Activated T-cell treated with anti-CD3 and anti-CD28 coated beads, Interleukin-2, amount 50 U/mL, for 24 hours (primary cell): ENCODE measurements around the gene BMERB1.
A peak's percentile ranks its signal among the peaks of the same experiment; 100 is the strongest.

Experiments used
- DNase-seq: peaks from one replicate; pipeline ENCODE4 v3.0.0-alpha.2; 2020
- H3K27ac Mint-ChIP-seq: 2 replicates; pipeline ENCODE4 v1.8.0; 2020; ENCODE audit warnings: mild to moderate bottlenecking, mixed read lengths
- H3K27me3 Mint-ChIP-seq: 2 replicates; pipeline ENCODE4 v1.8.0; 2020; ENCODE audit warnings: mixed read lengths
- H3K36me3 Mint-ChIP-seq: 2 replicates; pipeline ENCODE4 v1.8.0; 2020; ENCODE audit warnings: low read depth, mixed read lengths
- H3K4me1 Mint-ChIP-seq: 2 replicates; pipeline ENCODE4 v1.8.0; 2020; ENCODE audit warnings: low read depth, mixed read lengths
- H3K4me3 Mint-ChIP-seq: 2 replicates; pipeline ENCODE4 v1.8.0; 2020; ENCODE audit warnings: mild to moderate bottlenecking, moderate library complexity, mixed read lengths
- H3K9me3 Mint-ChIP-seq: 2 replicates; pipeline ENCODE4 v1.8.0; 2020; ENCODE audit warnings: mixed read lengths

BMERB1 gene

GRCh38 chr16:15607700-15608396 is 173.5 kb downstream of the BMERB1 start:
- H3K27ac Mint-ChIP-seq: peak overlapping the region; percentile 30
- H3K36me3 Mint-ChIP-seq: peaks cover 98% of the 10 kb centered on the region
- H3K9me3 Mint-ChIP-seq: no peaks in the 10 kb centered on the region
- H3K4me1 Mint-ChIP-seq: peaks cover 18% of the 10 kb centered on the region
- no peak overlapping the region for H3K4me3 Mint-ChIP-seq
- H3K27me3 Mint-ChIP-seq: no peaks in the 10 kb centered on the region
- no peak for DNase-seq

- Mint-ChIP-seq H3K36me3 (peaks cover 95% of the 10 kb centered on the region), H3K9me3 (no peaks in the 10 kb centered on the region), H3K4me1 (peaks cover 18% of the 10 kb centered on the region), H3K27ac (peak overlapping the region; percentile 30), H3K4me3 (no peak overlapping the region), H3K27me3 (no peaks in the 10 kb centered on the region)
- DNase-seq: no peak
Measured at GRCh38 chr16:15608398-15609285, 174.3 kb downstream of the BMERB1 start.

GRCh38 chr16:15609286-15609649 is 174.9 kb downstream of the BMERB1 start:
- Mint-ChIP-seq H3K9me3 (no peaks in the 10 kb centered on the region), H3K27me3 (no peaks in the 10 kb centered on the region), H3K4me1 (peaks cover 18% of the 10 kb centered on the region), H3K27ac (no peak overlapping the region), H3K4me3 (no peak overlapping the region), H3K36me3 (peaks cover 95% of the 10 kb centered on the region)
- no peak for DNase-seq

DNA sequence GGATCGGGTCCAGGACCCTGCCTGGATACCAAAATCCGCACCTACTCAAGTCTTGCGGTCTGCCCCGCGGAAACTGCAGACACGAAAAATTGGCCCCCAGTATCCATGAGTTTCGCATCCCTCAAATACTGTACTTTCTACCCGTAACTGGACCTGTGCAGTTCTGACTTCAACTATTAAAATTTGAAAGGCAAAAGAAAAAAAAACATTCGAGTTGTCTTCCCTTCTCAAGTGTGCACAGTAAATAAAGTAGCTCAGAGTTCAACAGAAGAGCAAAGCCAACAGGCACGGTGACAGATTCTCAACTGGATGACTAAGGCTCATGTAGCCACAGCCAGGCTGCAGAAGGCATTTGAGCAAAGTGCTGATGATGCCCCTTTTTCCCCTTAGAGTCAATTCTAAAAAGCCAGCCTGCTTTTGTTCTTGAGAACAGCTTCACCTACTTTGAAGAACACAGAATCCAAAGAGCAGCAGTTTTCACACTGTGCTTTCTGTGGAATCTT is 176.0 kb downstream of the BMERB1 start:
- H3K4me1 Mint-ChIP-seq: peaks cover 18% of the 10 kb centered on the region
- H3K4me3 Mint-ChIP-seq: no peak overlapping the region
- no peaks in the 10 kb centered on the region for H3K9me3 Mint-ChIP-seq
- H3K27me3 Mint-ChIP-seq: no peaks in the 10 kb centered on the region
- peak overlapping the region; percentile 37 for H3K27ac Mint-ChIP-seq
- peaks cover 90% of the 10 kb centered on the region for H3K36me3 Mint-ChIP-seq
- no peak for DNase-seq

DNA sequence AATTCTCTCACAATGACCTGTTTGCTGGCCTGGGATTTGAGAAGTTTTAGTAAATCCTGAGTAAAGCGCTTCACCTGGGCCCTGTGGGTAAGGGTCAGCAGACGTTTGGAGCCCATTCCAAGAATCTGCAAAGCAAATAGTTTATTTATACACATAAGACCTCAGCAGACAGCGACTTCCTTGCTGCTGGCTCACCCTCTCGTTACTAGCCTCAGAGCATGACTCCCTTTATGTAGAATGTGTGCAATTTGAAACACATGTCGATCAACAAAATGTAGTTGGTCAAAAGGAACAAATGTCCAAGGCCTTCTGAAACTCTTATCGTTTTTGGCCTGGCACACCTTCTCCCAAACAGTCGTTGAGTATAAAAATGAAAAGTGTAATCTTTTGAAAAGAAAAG is 177.2 kb downstream of the BMERB1 start:
- no peak for DNase-seq
- peak overlapping the region; percentile 64 for H3K27ac Mint-ChIP-seq
- H3K4me3 Mint-ChIP-seq: no peak overlapping the region

DNA sequence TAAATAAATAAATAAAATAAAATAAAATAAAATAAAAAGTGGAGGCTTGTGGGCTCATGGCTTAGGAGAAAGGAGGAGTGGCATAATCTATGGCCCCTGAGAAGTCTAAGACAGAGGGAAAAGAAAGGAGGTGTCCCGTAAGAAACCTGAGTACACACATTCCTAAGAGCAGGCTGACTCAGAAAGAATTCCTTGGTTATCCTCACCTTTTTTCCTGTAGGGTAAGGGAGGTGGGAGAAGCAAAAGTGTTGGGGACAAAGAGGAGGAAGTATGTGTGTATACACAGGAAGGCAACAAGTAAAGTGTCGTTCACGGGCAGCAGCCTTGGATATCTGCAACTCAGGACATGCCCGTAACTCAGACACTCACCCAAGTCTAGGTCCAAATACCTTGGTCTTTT is 179.3 kb downstream of the BMERB1 start:
- Mint-ChIP-seq H3K4me3 (no peak overlapping the region), H3K4me1 (peaks cover 12% of the 10 kb centered on the region), H3K27ac (peak overlapping the region; percentile 67), H3K36me3 (peaks cover 89% of the 10 kb centered on the region), H3K9me3 (no peaks in the 10 kb centered on the region), H3K27me3 (no peaks in the 10 kb centered on the region)
- DNase-seq: no peak

More for the DNA sequence above, 177.2 kb downstream of the BMERB1 start:
- Mint-ChIP-seq H3K9me3 (no peaks in the 10 kb centered on the region), H3K27me3 (no peaks in the 10 kb centered on the region), H3K36me3 (peaks cover 89% of the 10 kb centered on the region), H3K4me1 (peaks cover 18% of the 10 kb centered on the region)

- H3K27ac Mint-ChIP-seq: no peak overlapping the region
- peaks cover 87% of the 10 kb centered on the region for H3K36me3 Mint-ChIP-seq
- H3K9me3 Mint-ChIP-seq: no peaks in the 10 kb centered on the region
- H3K4me1 Mint-ChIP-seq: peaks cover 4% of the 10 kb centered on the region
- no peaks in the 10 kb centered on the region for H3K27me3 Mint-ChIP-seq
- DNase-seq: no peak
- no peak overlapping the region for H3K4me3 Mint-ChIP-seq
Measured at GRCh38 chr16:15616012-15616411, 181.6 kb downstream of the BMERB1 start.

DNA sequence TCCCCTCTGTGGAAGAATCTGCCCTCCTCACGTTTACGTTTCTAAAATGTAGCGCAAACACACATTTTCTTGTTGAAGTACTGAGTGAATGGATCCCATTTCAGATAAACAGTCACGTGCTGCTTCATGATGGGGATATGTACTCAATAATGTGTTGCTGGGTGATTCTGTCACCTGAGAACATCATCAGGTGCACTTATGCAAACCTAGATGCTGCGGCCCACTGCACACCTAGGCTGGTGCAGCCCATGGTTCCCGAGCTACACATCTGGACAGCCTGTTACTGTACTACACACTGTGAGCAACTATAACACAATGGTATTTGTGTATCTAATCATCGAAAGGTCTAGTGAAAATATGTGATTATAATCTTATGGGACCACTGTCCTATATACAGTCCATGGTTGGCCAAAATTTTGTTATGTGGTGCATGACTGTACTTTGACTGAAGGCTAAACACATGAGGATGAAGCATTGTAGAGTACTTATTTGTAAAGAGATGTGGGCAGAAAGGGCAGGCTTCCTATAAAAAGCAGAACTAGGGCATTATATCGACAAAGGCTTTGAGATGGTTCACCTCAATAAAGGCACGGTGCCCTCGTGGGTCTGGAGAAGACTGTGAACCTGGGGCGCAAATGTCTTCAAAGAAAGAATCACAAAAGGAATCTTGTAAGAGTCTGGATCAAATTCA is 182.2 kb downstream of the BMERB1 start:
- Mint-ChIP-seq H3K27me3 (no peaks in the 10 kb centered on the region), H3K4me1 (peaks cover 2% of the 10 kb centered on the region), H3K36me3 (peaks cover 88% of the 10 kb centered on the region), H3K27ac (peak overlapping the region; percentile 2), H3K4me3 (no peak overlapping the region), H3K9me3 (no peaks in the 10 kb centered on the region)
- DNase-seq: no peak

DNA sequence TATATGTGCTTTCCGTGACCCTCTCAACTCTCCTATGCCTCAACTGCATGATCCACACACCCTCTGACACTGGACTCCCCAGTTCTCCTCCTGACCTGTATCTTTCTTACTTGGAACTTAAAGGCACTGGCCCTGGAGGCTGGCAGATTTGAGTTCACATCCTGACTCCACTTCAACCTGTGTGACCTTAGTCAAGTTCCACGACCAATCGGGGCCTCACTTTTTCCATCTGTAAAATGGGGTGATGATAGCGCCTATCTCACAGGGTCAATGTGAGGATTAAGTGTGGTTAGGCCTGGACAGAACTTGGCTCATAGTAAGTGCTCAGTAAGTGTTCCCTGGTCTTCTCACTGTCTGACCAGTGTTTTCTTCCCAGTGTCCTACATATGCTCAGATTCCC is 183.5 kb downstream of the BMERB1 start:
- Mint-ChIP-seq H3K27ac (peak overlapping the region; percentile 65), H3K4me3 (no peak overlapping the region), H3K9me3 (no peaks in the 10 kb centered on the region), H3K27me3 (no peaks in the 10 kb centered on the region), H3K4me1 (no peaks in the 10 kb centered on the region), H3K36me3 (peaks cover 88% of the 10 kb centered on the region)
- no peak for DNase-seq

DNA sequence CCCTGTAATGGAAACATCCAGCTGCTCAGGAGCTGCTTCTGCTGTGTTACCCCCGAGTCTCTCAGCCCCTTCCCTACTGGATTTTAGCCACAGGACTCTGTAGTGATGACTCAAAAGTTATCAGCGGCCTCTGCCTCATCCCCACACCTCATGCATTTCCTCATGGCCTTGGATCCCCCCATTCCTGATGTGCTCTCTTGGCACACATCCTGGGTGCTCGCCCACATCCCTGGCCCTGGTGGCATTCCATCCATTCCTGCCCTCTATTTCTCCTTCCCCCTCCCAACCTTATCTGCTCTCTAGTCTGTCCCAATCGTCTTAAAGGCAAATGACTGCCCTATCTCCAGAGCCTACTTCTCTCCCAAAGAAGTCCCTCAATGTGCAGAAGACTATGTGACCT is 184.0 kb downstream of the BMERB1 start:
- Mint-ChIP-seq H3K4me3 (no peak overlapping the region), H3K4me1 (no peaks in the 10 kb centered on the region), H3K27me3 (no peaks in the 10 kb centered on the region), H3K9me3 (no peaks in the 10 kb centered on the region), H3K27ac (peak overlapping the region; percentile 65), H3K36me3 (peaks cover 88% of the 10 kb centered on the region)
- no peak for DNase-seq

- DNase-seq: no peak
- peaks cover 5% of the 10 kb centered on the region for H3K4me1 Mint-ChIP-seq
- H3K36me3 Mint-ChIP-seq: peaks cover 95% of the 10 kb centered on the region
- no peaks in the 10 kb centered on the region for H3K9me3 Mint-ChIP-seq
- no peak overlapping the region for H3K4me3 Mint-ChIP-seq
- H3K27me3 Mint-ChIP-seq: no peaks in the 10 kb centered on the region
- peak overlapping the region; percentile 35 for H3K27ac Mint-ChIP-seq
Measured at GRCh38 chr16:15620611-15621195, 186.3 kb downstream of the BMERB1 start.

DNA sequence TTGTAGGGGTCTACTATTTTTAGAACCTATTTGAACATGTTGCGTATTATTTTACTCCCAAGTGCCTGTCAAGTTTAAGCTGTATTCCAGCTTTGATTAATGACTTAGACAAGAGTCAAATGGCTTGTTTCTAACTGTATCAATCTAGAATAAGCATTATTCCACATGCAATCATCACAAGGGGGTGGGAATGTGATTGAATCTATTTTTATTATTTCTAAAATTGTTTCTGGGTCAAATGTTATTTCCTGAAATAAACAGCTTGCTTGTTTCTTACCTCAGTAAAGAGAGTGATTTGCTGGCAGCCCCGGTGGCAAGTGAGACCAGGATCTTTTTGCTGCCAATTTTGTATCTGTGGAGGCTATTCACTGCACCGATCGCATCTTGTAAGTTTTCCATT is 187.1 kb downstream of the BMERB1 start:
- Mint-ChIP-seq H3K4me1 (peaks cover 5% of the 10 kb centered on the region), H3K36me3 (peaks cover 93% of the 10 kb centered on the region)

DNA sequence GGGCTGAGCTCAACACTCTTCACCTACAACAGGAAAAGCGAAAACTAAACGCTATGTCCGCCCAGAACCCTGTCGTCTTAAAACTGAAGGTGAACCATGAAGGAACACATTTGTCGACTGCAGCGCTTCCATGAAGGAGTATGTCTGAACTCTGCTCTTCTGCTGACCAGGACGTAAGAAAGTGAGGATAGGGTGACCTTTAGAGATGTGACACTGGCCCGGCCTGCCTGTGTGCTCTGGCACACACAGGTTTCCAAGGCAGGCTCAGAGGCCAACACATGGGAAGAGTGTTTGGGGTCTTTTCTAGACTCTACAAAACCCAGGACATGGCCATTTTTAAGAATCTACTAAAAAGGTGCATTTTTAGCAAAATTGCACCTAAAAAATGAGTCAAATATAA is 187.5 kb downstream of the BMERB1 start:
- H3K36me3 Mint-ChIP-seq: peaks cover 90% of the 10 kb centered on the region
- H3K27ac Mint-ChIP-seq: peak overlapping the region; percentile 15
- no peak overlapping the region for H3K4me3 Mint-ChIP-seq
- peaks cover 5% of the 10 kb centered on the region for H3K4me1 Mint-ChIP-seq
- DNase-seq: no peak
- no peaks in the 10 kb centered on the region for H3K9me3 Mint-ChIP-seq
- no peaks in the 10 kb centered on the region for H3K27me3 Mint-ChIP-seq

More for the DNA sequence above, 187.1 kb downstream of the BMERB1 start:
- Mint-ChIP-seq H3K4me3 (no peak overlapping the region), H3K9me3 (no peaks in the 10 kb centered on the region), H3K27me3 (no peaks in the 10 kb centered on the region), H3K27ac (peak overlapping the region; percentile 6)
- DNase-seq: no peak

GRCh38 chr16:15631730-15632409 is 197.5 kb downstream of the BMERB1 start:
- H3K4me3 Mint-ChIP-seq: no peak overlapping the region
- peaks cover 49% of the 10 kb centered on the region for H3K4me1 Mint-ChIP-seq
- peaks cover 88% of the 10 kb centered on the region for H3K36me3 Mint-ChIP-seq
- H3K27ac Mint-ChIP-seq: peak overlapping the region; percentile 73
- H3K9me3 Mint-ChIP-seq: no peaks in the 10 kb centered on the region
- H3K27me3 Mint-ChIP-seq: no peaks in the 10 kb centered on the region
- DNase-seq: no peak
